Renal cortex interstitium (tissue), 11 donors: ENCODE data around the gene KRT4. TPM values are rescaled to one million over a fixed set of nuclear protein-coding genes. Genes with fewer than 3 reads are reported as not detected.
"Not testable (repeated sequence)": the region's sequence is repeated elsewhere in the genome, so short reads cannot be mapped to it uniquely, and the experiment has no call there.

Experiments used
- DNase-seq, 11 donors: peaks; one replicate each; pipeline ENCODE4 v3.0.0-alpha.2; 2013; ENCODE audit warnings: low read depth in 9 of 11, low spot score in 4 of 11; ENCODE audit errors: extremely low read depth in 1 of 11
- polyA plus RNA-seq, 3 donors: library from polyadenylated mRNA; unstranded; fragments of 120-200 nt; gene quantifications; one replicate each; pipeline ENCODE4 v1.2.1, GENCODE V29; 2013; ENCODE audit not compliant: insufficient read length in 3 of 3

KRT4 gene
- polyA plus RNA-seq, 3 donors, result 0.20 to 0.81 (median 0.65) TPM

DNA sequence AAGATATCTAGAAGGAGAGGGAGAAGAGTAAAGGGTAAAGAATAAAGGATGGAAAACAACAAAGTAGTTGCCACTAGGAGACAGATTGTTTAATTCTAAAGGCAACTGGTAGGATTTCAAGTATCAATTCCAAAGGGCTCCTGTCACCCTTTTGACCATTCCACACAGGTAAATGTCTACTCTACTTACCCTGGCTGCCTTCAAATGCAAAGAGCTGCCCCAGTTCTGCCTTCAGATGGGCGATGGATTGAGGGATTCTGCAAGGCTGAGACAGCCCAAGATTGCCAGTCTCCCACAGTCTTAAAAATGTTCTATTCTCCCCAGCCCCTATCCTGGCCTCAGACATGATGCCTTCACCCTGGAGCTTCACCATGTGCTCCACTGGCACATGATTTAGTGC is 48.2 kb downstream of the KRT4 start:
- DNase-seq, result no peak

DNA sequence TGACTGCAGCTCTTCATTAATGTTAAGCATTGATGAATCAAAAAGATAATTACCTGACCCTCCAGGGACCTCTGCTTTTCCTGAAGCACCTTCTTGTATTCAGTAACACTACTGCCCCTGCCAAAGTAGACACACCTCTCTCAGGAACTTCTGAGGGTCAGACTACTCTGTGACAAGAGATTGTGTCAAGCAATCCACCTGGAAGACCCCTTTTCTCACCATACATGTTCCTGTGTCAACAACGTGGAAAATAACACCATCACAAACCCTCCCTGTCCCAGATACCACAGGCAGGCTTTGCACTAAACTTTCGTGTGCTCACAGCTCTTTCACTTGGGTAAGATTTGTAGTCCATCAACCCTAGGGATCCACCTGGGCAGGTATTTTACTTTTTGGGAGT is 49.9 kb downstream of the KRT4 start:
- no peak for DNase-seq

DNA sequence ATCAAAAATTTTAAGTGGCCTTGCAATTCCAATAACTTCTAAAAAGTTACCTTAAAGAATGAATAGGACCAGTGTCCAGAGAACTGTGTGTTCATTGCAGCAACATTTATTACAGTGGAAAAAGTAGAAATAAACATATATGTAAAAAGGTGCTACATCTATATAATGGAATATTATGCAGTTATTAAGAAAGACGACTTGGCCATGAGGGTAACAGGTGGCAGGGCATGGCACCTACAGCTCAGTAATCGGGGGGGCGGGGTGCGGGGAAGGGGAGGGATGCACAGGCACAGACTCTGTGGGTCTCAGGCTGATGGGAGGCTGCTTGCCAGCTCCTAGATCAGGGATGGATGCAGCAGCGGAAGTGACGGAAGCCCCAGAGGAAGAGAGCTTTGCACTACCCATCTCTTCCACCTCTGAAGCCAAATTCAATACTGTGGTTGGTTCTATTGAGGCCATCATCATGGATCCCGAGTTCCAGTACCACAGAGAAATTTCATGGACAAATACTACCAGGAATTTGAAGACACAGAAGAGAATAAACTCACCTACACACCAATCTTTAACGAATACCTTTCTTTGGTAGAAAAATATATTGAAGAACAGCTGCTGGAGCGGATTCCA is 50.8 kb downstream of the KRT4 start:
- no peak for DNase-seq

DNA sequence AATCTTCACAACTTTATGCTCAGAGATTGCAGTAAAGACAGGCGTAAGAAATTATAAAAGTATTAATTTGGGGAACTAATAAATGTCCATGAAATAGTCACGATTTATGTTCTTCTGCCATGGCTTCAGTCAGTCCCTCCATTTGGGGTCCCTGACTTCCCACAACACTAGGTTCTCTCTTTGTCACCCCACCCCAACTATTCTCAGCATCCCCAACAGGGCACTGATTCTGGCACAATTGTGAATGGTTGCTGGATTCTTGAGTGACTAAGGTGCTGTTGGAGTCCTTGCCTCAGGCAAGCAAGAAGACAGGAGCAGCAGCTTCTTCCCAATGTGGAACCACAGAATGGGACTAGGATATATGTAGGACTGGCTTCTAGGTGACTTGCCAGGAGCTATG is 52.1 kb downstream of the KRT4 start:
- no peak for DNase-seq

DNA sequence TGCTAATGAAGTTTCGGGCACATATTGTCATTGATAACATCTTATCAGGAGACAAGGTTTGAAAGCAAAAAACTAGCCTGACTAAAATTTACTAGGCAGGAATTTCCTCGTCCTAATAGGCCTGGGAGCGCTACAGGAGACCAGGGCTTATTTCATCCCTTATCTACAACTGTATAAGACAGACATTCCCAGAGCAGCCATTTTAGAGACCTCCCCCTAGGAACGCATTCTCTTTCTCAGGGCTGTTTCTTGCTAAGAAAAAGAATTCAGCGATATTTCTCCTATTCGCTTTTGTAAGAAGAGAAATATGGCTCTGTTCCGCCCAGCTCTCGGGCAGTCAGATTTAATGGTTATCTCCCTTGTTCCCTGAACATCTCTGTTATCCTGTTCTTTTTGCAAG is 52.7 kb downstream of the KRT4 start:
- not testable (repeated sequence) for DNase-seq

DNA sequence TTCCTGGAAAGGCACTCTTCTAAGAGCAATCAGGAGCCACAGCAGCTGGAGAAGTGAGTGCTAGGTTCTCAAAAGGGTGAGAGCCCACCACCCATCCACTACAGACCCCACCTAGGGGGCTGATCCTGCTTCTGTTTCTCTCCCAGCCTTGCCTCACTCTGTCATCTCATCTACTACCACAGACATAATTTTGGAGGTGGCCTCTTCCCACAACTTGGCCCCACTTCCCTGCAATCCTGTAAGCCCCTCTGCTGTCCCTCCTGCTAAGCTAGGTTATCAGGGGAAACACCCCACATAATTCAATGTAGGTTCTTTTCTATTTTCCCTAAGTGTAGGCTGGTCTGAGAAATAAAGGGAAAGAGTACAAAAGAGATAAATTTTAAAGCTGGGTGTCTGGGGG is 53.3 kb downstream of the KRT4 start:
- DNase-seq, result no peak

DNA sequence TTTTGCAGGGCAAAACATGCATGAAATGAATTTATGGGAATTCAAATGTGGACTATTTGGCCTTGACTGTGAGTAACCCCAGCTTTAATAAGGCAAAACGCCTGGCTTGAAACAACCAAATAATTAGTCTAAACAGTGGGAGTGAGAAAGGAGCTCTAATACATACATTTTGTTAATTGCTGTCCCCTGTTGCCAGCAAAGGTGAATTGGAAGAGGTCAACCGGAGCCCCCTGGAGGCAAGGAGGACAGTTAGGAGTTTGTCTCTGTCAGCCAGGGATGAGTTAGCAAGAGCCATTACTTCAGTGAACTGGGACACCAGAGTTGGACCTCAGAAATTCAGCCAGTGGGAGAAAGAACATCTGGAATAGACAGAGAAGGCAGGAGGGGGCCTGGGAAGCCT is 54.2 kb downstream of the KRT4 start:
- no peak for DNase-seq

DNA sequence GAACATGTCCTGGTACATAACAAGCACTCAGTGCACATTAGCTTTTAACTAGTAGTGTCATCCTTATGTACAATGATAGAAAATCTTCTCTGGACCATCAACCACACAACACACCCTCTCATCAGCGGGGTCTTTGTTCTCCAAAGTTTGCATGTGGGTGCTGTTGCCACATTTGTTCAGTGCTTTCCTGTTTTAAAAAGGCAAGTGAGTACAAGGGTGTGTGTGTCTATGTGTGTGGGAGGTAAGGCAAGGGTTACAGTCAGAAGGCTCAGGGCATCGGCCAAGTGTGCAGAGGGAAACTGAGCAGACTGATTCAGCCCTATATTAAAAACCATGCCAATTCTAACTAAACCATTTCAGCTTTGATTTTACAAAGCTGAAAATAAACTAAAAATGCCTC is 54.7 kb downstream of the KRT4 start:
- no peak for DNase-seq

DNA sequence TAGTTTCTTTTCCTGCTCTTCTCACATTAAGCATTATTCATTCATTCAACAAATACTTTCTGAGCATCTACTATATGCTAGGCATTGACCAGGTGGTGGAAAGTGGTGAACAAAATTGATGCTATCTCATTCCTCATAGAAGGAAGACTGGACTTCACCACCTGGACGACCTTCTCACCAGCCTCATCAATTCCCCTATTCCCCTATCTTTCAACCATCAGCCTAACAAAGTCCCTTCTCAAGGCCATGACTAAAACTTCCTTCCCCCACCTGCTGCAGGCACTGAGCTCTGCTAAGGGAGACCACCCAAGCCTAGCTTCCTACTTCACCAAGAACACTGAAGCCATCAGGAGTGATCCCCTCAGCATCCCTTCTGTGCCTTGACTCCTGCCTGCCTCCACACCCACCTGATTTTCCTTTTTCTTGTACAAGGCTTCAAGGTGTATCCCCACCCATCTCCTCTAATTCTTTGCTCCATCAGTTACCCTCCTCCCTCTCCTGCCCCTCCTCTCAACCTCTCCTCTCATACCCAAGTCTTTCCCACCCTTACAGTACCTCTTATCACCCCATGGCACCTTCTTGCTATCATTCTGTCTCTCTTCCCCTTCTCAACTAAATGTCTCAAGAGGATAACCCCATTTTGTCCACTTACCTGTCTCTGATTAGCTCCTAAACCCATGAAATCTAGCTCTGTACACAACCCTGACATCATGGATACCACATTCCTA is 56.3 kb downstream of the KRT4 start:
- no peak for DNase-seq

Other genes with a start within 250 kb of the KRT4 start
- not detected for gene KRT74, start 240.3 kb downstream of the KRT4 start, polyA plus RNA-seq
- under 1 TPM in 1 of 3 donors, not detected in 2; 0.12 TPM for gene KRT72, start 212.7 kb downstream of the KRT4 start, polyA plus RNA-seq
- gene KRT73, start 195.6 kb downstream of the KRT4 start, polyA plus RNA-seq, result under 1 TPM in 1 of 3 donors, not detected in 2; 0.04 TPM
- not detected for gene KRT2, start 161.9 kb downstream of the KRT4 start, polyA plus RNA-seq
- under 1 TPM; 0.06 to 0.26 (median 0.11) TPM for gene KRT1, start 133.7 kb downstream of the KRT4 start, polyA plus RNA-seq
- not detected for gene KRT77, start 110.6 kb downstream of the KRT4 start, polyA plus RNA-seq
- gene KRT76, start 36.8 kb downstream of the KRT4 start, polyA plus RNA-seq, result not detected
- gene KRT3, start 18.0 kb downstream of the KRT4 start, polyA plus RNA-seq, result not detected
- not detected for gene KRT79, start 20.2 kb upstream of the KRT4 start, polyA plus RNA-seq
- gene KRT78, start 34.9 kb upstream of the KRT4 start, polyA plus RNA-seq, result not detected
- 100 to 1,000 TPM; 202 to 286 (median 204) TPM for gene KRT8, start 91.0 kb upstream of the KRT4 start, polyA plus RNA-seq
- 100 to 1,000 TPM; 159 to 228 (median 161) TPM for gene KRT18, start 135.0 kb upstream of the KRT4 start, polyA plus RNA-seq
- gene EIF4B, start 192.3 kb upstream of the KRT4 start, polyA plus RNA-seq, result 100 to 1,000 TPM; 472 to 507 (median 487) TPM
- 100 to 1,000 TPM in 2 of 3 donors, 10 to 100 TPM in 1; 94.1 to 144 (median 111) TPM for gene TNS2, start 235.9 kb upstream of the KRT4 start, polyA plus RNA-seq